ENCODE results near the gene GLTP.

Gene GLTP

GRCh38 chr12:109915171-109916040 is 35.1 kb upstream of the GLTP start:
- no peak overlapping the region for H3K4me2 ChIP-seq (ENCODE audit: low read depth, low read length, poor library complexity, severe bottlenecking)
- H3F3A ChIP-seq (ENCODE audit: low read depth): no peaks in the 10 kb centered on the region
- H3K9me3 ChIP-seq (ENCODE audit: insufficient read depth, low read depth, low read length): no peaks in the 10 kb centered on the region
- no peaks in the 10 kb centered on the region for H4K20me1 ChIP-seq (ENCODE audit: insufficient read depth, low read length, poor library complexity, severe bottlenecking)
- no peaks in the 10 kb centered on the region for H3K9me2 ChIP-seq (replicated peaks; ENCODE audit: low read depth, low read length)
- H2AFZ ChIP-seq (ENCODE audit: low read length): no peak overlapping the region
- H3K36me3 ChIP-seq (ENCODE audit: insufficient read depth, low read length): peaks cover 49% of the 10 kb centered on the region; the same call in 1 of the 2 replicates
- H3K79me2 ChIP-seq (ENCODE audit: insufficient read depth, low read length): no peaks in the 10 kb centered on the region
- no peaks in the 10 kb centered on the region for H3K27me3 ChIP-seq (ENCODE audit: insufficient read depth, low read length, poor library complexity, severe bottlenecking)
- H3K9ac ChIP-seq (ENCODE audit: low read depth, low read length, poor library complexity, severe bottlenecking): no peak overlapping the region
- no peak overlapping the region for H3K4me3 ChIP-seq (ENCODE audit: low read length, poor library complexity, severe bottlenecking)
- H3K4me1 ChIP-seq (ENCODE audit: insufficient read depth, low read length, poor library complexity, severe bottlenecking): no peaks in the 10 kb centered on the region
- no peak for TF ChIP-seq EZH2phosphoT487 (IDR thresholded peaks at IDR 0.05; ENCODE audit: borderline replicate concordance)
- no peak for TF ChIP-seq CTCF (conservative IDR thresholded peaks at IDR 0.05; ENCODE audit: low read length)

- no peaks in the 10 kb centered on the region for H3F3A ChIP-seq (ENCODE audit: low read depth)
- no peak for TF ChIP-seq EZH2phosphoT487 (IDR thresholded peaks at IDR 0.05; ENCODE audit: borderline replicate concordance)
- no peak for TF ChIP-seq CTCF (conservative IDR thresholded peaks at IDR 0.05; ENCODE audit: low read length)
- no peaks in the 10 kb centered on the region for H3K9me2 ChIP-seq (replicated peaks; ENCODE audit: low read depth, low read length)
- no peak overlapping the region for H2AFZ ChIP-seq (ENCODE audit: low read length)
- no peaks in the 10 kb centered on the region for H4K20me1 ChIP-seq (ENCODE audit: insufficient read depth, low read length, poor library complexity, severe bottlenecking)
- H3K27me3 ChIP-seq (ENCODE audit: insufficient read depth, low read length, poor library complexity, severe bottlenecking): no peaks in the 10 kb centered on the region
- H3K79me2 ChIP-seq (ENCODE audit: insufficient read depth, low read length): no peaks in the 10 kb centered on the region
- H3K36me3 ChIP-seq (ENCODE audit: insufficient read depth, low read length): peaks cover 52% of the 10 kb centered on the region; the same call in 1 of the 2 replicates
- H3K4me3 ChIP-seq (ENCODE audit: low read length, poor library complexity, severe bottlenecking): no peak overlapping the region
- H3K9ac ChIP-seq (ENCODE audit: low read depth, low read length, poor library complexity, severe bottlenecking): no peak overlapping the region
- H3K4me1 ChIP-seq (ENCODE audit: insufficient read depth, low read length, poor library complexity, severe bottlenecking): no peaks in the 10 kb centered on the region
- H3K4me2 ChIP-seq (ENCODE audit: low read depth, low read length, poor library complexity, severe bottlenecking): no peak overlapping the region
- H3K9me3 ChIP-seq (ENCODE audit: insufficient read depth, low read depth, low read length): no peaks in the 10 kb centered on the region
Measured at GRCh38 chr12:109914461-109914860, 34.1 kb upstream of the GLTP start.

GRCh38 chr12:109912855-109913321 is 32.5 kb upstream of the GLTP start:
- no peaks in the 10 kb centered on the region for H3K9me2 ChIP-seq (replicated peaks; ENCODE audit: low read depth, low read length)
- H3K36me3 ChIP-seq (ENCODE audit: insufficient read depth, low read length): peaks cover 60% of the 10 kb centered on the region; the same call in 1 of the 2 replicates
- H3K27me3 ChIP-seq (ENCODE audit: insufficient read depth, low read length, poor library complexity, severe bottlenecking): no peaks in the 10 kb centered on the region

More at GRCh38 chr12:109912855-109913321, 32.5 kb upstream of the GLTP start:
- H3K9me3 ChIP-seq (ENCODE audit: insufficient read depth, low read depth, low read length): no peaks in the 10 kb centered on the region
- H3K4me3 ChIP-seq (ENCODE audit: low read length, poor library complexity, severe bottlenecking): no peak overlapping the region
- TF ChIP-seq CTCF (conservative IDR thresholded peaks at IDR 0.05; ENCODE audit: low read length) (no peak), EZH2phosphoT487 (IDR thresholded peaks at IDR 0.05; ENCODE audit: borderline replicate concordance) (no peak)
- H3K79me2 ChIP-seq (ENCODE audit: insufficient read depth, low read length): no peaks in the 10 kb centered on the region
- no peaks in the 10 kb centered on the region for H3K4me1 ChIP-seq (ENCODE audit: insufficient read depth, low read length, poor library complexity, severe bottlenecking)
- H3K9ac ChIP-seq (ENCODE audit: low read depth, low read length, poor library complexity, severe bottlenecking): no peak overlapping the region
- H4K20me1 ChIP-seq (ENCODE audit: insufficient read depth, low read length, poor library complexity, severe bottlenecking): no peaks in the 10 kb centered on the region
- no peaks in the 10 kb centered on the region for H3F3A ChIP-seq (ENCODE audit: low read depth)
- no peak overlapping the region for H2AFZ ChIP-seq (ENCODE audit: low read length)
- H3K4me2 ChIP-seq (ENCODE audit: low read depth, low read length, poor library complexity, severe bottlenecking): no peak overlapping the region
